Measurements from ENCODE around the gene HEMK1.
A peak's percentile ranks its signal among the peaks of the same experiment; 100 is the strongest.

Gene HEMK1

DNA sequence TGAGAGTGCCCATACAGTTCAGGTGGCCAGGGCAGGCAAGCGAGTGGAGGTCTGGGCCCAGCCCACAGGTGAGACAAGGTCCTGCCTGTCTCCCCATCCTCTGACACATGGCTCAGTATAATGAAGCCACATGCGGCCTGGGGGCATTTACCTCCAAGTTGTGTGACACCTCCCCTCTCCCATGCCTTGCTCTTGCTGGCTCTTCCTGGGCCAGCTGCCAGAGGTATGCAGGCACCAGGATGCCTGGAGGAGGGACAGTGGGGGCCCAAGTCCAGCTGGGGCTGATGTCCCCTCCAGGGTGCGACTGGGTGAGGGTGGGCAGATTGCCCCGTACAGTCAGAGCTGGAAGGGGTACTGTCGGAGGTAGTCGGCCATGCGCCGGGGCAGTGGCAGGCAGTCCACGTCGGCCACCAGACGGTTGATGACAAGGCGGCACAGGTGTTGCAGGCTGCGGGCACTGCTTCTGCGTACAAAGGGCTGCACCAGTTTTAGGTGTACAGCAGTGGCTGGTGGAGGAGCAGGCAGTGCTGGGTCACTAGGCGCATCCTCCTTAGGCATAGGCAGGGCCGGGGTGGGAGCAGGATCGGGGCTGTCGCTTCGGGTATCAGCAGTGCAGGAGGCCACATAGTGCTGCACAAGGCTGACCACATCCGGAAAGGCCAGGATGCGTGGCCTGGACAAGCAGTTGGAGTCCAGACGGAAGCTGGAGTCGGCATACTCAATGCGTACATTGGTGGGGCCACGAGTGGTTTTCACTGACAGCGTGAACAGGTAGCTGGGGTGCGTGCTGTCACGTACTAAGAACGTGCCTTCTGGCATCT is 38.2 kb downstream of the HEMK1 start:
- Histone ChIP-seq H3K4me3 (ENCODE audit: low read depth, low read length) (no peak overlapping the region), H3K36me3 (no peaks in the 10 kb centered on the region), H3K27me3 (no peaks in the 10 kb centered on the region), H3K9me3 (no peaks in the 10 kb centered on the region), H3K4me1 (peaks cover 6% of the 10 kb centered on the region; the same call in 1 of the 2 replicates)
- TF ChIP-seq, protein P1, sequence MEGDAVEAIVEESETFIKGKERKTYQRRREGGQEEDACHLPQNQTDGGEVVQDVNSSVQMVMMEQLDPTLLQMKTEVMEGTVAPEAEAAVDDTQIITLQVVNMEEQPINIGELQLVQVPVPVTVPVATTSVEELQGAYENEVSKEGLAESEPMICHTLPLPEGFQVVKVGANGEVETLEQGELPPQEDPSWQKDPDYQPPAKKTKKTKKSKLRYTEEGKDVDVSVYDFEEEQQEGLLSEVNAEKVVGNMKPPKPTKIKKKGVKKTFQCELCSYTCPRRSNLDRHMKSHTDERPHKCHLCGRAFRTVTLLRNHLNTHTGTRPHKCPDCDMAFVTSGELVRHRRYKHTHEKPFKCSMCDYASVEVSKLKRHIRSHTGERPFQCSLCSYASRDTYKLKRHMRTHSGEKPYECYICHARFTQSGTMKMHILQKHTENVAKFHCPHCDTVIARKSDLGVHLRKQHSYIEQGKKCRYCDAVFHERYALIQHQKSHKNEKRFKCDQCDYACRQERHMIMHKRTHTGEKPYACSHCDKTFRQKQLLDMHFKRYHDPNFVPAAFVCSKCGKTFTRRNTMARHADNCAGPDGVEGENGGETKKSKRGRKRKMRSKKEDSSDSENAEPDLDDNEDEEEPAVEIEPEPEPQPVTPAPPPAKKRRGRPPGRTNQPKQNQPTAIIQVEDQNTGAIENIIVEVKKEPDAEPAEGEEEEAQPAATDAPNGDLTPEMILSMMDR (IDR thresholded peaks at IDR 0.05; ENCODE audit: low read depth, low read length) = no peak
- no peak for DNase-seq

DNA sequence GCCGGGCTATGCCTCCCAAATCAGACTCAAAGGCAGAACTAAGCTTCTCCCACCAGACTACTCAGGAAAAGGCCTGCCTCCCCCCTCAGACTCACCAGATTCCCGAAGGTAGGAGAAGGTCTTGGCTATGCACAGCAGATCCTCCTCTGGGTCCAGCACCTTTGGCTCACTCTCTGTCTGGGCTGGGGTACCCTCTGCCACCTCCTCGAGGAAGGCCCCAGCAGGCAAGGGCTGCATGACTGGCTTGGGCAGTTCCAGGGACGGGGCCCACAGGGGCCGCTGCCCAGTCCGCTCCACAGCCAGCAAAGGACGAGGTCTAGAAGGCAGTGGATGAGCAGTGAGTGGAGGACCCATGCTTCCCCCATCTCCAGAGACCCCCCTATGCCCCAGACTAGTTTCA is 39.0 kb downstream of the HEMK1 start:
- no peak overlapping the region for H3K4me3 ChIP-seq (ENCODE audit: low read depth, low read length)
- no peak for DNase-seq
- H3K27me3 ChIP-seq = no peaks in the 10 kb centered on the region
- no peaks in the 10 kb centered on the region for H3K36me3 ChIP-seq
- peaks cover 6% of the 10 kb centered on the region; the same call in 1 of the 2 replicates for H3K4me1 ChIP-seq
- H3K9me3 ChIP-seq = no peaks in the 10 kb centered on the region
- TF ChIP-seq, protein P1 (IDR thresholded peaks at IDR 0.05; ENCODE audit: low read depth, low read length) = no peak

DNA sequence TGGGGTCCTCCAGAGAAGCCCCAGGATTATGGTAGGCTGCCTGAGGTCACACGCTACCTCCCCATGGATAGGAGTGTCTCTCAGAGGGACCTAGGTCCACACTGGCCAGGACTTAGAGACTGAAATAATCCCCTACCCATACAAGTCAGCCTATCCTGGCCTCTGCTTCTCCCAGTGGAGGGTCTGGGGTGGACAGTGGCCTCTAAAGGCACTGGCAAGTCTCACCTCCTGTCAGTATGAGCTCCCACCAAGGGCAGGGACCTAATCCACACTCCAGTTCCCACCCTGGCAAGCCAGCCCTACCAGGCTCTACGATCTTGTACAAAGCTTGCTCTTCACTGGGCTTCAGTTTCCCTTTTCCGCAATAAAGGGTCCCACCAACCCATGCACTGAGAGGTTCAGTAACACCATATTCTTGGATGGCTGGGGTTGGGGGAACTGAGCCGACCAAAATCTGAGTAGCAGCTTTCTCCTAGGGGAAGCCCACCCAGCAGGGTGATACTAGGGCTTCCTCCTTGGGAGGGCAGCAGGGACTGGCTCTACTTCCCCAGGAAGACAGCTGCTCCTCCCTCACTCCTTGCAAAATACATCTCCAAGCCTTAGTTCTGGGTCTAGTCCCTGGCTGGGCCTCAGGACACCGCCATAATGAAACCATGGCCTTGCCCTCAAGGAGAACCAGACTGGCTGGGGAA is 39.9 kb downstream of the HEMK1 start:
- DNase-seq = no peak
- no peak overlapping the region for H3K4me3 ChIP-seq (ENCODE audit: low read depth, low read length)
- TF ChIP-seq, protein P1 (IDR thresholded peaks at IDR 0.05; ENCODE audit: low read depth, low read length) = no peak
- no peaks in the 10 kb centered on the region for H3K27me3 ChIP-seq
- peaks cover 6% of the 10 kb centered on the region; the same call in 1 of the 2 replicates for H3K4me1 ChIP-seq
- no peaks in the 10 kb centered on the region for H3K36me3 ChIP-seq
- no peaks in the 10 kb centered on the region for H3K9me3 ChIP-seq

DNA sequence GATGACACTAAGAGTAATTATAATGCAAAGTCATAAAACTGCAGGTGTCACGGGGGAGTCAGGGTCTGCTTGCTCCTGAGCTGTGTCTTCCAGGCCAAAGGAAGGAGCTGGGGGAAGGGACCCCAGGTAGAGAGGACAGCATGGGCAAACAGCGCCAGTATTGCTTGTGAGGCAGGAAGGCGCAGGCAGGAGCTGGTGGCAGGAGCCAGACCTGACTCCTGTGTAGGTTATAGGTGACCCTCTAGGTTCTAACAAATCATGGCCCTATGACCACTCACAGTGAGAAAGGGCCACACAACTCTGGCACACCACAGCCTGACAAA is 40.4 kb downstream of the HEMK1 start:
- TF ChIP-seq, protein P1 (IDR thresholded peaks at IDR 0.05; ENCODE audit: low read depth, low read length) = no peak
- H3K36me3 ChIP-seq = no peaks in the 10 kb centered on the region
- H3K9me3 ChIP-seq = no peaks in the 10 kb centered on the region
- H3K27me3 ChIP-seq = no peaks in the 10 kb centered on the region
- no peak for DNase-seq
- no peak overlapping the region for H3K4me3 ChIP-seq (ENCODE audit: low read depth, low read length)
- peaks cover 6% of the 10 kb centered on the region; the same call in 1 of the 2 replicates for H3K4me1 ChIP-seq

DNA sequence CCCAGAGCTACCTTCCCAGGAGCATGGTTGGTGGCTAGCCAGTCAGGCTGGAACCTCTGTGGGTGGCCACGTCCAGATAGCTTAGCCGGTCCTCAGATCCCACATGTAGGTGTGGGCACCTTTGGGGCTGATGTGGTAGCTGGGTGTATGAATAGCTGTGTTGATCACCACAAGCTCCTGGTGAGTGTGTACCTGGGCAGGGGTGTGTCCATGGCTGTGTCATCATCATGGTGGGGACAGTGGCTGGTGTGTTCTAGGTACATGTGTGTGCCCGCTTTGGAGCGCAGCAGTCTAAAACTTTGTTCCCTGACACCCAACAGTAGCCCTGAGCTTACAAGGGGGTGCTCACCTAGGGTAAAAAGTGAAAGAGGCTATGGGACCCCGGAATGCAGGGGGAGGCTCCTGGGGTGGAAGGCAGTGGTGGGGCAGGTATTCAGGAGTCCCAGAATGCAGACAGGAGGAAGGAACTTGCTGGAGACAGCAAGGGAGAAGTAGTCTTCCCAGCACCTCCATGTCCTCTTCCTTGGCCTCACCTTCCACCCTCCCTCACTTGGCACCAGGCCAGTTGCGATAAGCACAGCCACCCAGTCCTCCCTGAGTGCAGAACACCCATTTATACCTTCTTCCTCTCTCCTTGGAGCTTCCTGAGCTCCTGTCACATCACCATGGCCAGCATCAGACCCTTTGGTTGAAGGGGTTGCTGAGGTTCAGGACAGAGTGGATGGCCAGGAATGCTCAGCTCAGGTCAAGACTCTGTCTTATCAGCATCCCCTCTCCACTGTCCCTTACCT is 41.1 kb downstream of the HEMK1 start:
- peaks cover 6% of the 10 kb centered on the region; the same call in 1 of the 2 replicates for H3K4me1 ChIP-seq
- DNase-seq = no peak
- H3K36me3 ChIP-seq = no peaks in the 10 kb centered on the region
- no peaks in the 10 kb centered on the region for H3K27me3 ChIP-seq
- peak overlapping the region; percentile 49; the same call in 1 of the 2 replicates for H3K4me3 ChIP-seq (ENCODE audit: low read depth, low read length)
- TF ChIP-seq, protein P1 (IDR thresholded peaks at IDR 0.05; ENCODE audit: low read depth, low read length) = no peak
- H3K9me3 ChIP-seq = no peaks in the 10 kb centered on the region

All from BE2C (cell line).